GM19193 (cell line): ENCODE results near the gene AFAP1.

Experiments
- POLR2A ChIP-seq: IDR thresholded peaks from 4 replicates; pipeline ENCODE4 v1.6.1; 2011; ENCODE audit not compliant: insufficient read depth, insufficient read length; ENCODE audit errors: extremely low read depth

The AFAP1 gene

DNA sequence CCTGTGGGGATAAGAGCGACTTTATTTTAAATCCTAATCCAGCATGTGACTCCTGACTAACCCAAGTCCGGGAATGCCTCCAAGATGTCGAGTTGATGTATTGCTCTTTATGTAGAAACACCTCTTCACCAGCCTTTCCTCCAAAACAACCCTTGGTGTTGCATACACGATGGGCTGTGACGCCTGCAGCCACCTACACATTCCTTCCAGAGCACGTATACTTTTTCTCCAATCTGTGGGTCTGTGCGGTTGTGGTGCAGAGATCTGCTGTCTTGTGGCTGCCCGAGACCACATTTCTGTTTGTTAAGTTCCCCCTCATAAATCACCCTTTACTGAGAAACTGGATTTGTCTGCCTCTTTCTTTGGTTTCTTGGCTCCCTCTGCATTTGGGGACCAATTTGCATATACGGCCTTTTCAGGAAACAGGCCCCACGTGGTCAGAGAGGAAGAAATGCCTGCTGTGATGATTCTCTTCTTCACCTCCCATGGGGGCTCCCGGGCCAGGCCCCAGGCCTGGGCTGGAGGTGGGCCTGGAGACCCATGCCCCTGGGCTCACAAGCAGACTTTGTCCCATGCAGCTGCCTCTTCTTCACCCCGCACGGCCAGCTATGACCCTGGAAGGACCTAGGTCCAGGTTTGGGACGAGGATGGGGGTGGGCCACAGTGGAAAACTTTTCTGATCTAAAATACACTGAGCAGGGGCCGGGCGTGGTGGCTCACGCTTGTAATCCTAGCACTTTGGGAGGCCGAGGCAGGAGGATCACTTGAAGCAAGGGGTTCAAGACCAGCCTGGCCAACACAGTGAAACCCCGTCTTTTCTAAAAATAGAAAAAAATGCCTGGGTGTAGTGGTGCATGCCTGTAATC is 21.4 kb upstream of the AFAP1 start:
- no peak for TF ChIP-seq POLR2A

DNA sequence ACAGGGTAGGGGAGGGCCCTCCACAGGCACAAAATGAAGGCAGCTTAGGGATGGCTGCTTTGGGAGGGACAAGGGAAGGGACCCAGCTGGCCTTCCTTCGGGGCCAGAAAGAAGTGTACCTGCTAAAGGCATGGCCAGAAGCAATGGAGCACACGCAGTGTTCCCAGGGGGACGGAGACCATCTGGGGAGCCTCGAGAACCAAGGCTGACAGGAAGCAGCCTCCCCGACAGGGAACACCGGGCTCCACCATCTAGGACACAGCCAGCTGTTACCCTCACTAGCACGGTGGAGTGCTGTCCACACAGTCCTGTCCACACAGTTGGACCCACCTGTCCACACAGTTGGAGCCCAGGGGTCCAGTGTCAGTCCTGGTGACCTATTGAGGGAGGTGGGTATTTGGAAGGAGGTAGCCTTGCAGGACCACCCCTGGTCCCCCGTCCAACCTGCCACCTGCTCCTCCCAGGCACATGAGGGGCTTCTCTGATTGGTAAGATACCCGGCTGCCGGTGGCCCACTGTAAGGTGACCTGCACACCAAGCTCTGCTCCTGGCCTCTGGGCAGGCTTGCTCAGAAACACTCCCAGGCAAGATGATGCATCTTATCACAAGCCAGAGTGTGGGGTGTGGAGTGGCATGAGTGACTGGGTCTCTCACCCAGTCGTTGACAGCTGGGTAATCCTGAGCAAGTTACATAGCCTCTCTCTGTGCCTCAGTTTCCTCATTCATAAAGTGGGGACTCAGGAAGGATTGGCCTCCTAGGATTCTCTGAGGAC is 20.5 kb upstream of the AFAP1 start:
- TF ChIP-seq POLR2A: no peak

DNA sequence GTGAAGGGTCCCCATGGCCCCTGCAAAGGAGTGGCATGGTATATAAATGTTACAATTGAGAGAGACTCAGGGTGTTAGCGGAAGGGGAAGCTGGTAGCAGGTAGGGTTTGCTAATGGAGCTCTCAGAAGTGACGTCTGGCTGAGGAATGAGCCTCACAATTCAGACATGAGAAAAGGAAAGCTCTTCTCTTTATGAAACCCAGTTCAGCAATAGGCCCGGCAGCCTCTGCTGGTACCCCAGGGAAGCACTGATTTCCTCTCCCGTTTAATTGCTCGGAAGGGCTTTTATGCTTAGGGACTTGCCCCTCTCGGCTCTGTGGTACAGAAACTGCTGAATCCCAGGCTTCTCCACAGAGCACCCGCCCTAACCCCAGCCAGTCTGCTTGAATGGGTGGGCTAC is 19.4 kb upstream of the AFAP1 start:
- TF ChIP-seq POLR2A: no peak

DNA sequence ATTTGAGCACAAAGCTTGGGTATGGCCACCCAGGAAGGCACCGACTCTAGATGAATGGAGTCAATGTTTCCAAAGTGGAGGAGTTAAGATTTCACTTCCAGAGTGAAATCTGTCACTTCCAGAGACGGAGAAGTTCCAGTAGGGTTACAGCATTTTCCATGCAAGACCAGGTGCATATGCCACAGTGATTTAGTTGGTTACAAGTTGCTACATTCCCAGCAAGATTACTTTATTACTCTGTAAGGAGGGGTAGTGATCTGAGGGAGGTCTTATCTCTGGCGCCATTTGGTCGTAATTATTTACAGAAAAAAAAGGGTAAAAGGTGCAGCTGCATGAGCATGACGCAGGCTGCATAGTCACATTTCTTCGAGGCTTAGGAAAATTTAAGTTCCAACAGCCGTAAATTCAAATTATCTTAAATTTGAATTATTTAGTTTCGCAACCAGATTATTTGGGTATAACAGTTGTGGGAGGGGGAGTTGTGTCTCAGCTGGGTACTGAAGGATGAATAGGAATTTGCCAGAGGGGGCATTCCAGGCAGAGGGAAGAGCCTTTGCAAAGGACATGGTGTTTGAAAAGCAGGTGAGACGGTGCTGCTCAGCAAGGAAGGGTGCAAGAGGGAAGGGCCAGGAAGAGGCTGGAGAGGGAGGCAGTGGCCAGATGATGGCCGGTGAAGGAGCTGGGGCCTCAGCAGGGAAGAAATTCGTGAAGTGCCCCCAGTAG is 17.4 kb upstream of the AFAP1 start:
- TF ChIP-seq POLR2A: no peak

DNA sequence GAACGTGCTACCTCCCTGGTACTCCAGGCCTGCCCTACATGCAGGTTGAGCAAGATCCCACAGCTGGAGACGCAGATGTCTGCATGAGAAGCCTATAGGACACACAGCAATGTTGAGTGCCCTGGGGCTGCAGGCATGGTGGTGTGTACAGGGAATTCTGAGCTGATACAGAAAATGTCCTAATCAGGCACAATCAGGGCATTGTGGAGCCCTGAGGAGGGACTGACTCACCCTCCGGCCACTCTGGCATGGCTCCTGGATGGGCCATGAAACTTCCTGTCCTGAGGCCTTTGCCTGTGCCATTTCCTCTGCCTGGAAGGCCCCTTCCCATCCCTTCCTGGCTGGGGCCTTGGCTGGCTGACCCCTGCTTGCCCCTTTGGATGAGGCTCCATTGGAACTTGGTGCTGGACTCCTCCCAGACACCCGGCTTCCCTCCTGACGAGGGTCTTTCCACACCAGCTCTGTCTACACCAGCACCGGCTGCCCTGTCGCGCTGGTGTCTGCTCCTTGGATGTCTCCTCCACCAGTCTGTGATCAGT is 16.7 kb upstream of the AFAP1 start:
- no peak for TF ChIP-seq POLR2A

DNA sequence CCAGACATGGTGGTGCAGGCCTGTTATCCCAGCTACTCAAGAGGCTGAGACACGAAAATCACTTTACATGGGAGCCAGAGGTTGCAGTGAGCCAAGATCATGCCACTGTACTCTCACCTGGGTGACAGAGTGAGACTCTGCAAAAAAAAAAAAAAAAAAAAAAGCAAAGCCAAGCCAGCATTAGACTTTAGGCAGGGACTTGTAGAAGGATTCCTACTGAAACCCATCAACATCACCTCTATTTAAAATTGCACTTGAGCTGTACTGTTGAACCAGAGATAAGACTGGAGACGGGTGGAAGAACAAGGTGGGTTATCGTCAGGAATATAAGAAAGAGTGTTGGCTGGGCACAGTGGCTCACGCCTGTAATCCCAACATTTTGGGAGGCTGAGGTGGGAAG is 15.7 kb upstream of the AFAP1 start:
- TF ChIP-seq POLR2A: no peak

DNA sequence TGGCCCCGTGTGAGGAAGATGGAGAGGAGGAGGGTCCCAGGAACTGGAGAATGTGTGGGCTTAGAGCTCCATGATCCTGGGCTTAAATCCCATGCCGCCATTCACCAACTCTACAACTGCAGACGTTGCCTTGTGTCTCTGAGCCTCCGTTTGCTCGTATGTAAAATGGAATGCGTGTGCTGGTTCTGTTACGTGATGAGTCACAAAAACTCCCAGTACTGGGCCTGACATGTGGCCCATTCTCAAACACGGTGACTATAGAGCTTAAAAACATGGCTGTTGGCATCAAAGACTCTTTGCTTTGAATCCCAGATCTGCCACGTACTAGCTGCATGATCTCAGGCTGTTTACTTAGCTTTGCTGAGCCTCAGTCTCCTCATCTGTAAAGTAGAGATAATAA is 13.0 kb upstream of the AFAP1 start:
- no peak for TF ChIP-seq POLR2A

DNA sequence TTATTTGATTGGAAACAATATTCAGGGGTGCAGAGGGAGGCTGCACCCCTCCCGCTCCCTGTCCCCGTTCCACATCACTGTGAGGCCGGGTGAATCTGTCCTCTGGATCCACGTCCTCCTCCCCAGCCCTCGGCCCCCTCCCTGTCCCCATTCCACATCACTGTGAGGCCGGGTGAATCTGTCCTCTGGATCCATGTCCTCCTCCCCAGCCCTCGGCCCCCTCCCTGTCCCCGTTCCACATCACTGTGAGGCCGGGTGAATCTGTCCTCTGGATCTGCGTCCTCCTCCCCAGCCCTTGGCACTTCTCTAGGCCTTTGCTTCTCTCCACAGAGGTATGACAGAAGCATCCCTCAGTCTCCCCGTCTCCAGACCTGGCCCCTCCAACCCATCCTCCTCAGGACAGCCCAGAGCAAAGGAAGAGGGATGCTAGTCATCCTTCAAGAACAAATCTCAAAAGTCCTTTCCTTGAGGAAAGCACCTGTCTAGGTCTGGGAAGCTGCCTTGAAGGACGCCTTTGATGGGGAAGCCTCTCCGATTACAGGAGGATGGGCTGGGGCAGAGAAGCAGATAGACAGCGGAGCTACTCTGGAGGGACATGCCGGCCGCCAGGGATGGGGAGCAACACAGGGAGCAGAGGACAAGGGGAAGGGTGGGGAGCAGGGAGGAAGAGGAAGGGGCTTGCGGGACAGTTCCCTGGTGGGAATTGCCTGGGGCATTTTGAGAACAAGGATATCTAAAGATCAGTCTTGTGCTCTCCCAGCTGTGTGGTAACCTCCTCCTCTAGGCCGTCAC is 10.8 kb upstream of the AFAP1 start:
- TF ChIP-seq POLR2A: no peak

DNA sequence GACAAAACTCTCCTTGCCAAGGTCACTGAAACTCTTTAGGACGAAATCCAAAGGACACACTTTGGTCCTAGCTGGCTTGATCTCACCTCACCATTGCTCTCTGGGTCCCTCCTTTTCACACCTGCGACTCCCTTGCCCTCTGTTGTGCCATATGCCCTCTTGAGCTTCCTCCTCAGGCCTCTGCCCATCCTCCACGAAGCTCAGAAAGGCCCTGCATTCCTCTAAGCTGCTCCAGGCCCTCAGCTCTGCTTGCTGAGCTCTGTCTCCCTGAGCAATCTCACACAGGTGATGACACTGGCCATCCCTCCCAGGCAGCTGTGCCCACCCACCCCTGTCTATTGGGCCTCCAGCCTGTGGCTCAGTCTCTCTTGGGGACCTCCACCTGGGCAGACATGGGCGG is 10.1 kb upstream of the AFAP1 start:
- no peak for TF ChIP-seq POLR2A

DNA sequence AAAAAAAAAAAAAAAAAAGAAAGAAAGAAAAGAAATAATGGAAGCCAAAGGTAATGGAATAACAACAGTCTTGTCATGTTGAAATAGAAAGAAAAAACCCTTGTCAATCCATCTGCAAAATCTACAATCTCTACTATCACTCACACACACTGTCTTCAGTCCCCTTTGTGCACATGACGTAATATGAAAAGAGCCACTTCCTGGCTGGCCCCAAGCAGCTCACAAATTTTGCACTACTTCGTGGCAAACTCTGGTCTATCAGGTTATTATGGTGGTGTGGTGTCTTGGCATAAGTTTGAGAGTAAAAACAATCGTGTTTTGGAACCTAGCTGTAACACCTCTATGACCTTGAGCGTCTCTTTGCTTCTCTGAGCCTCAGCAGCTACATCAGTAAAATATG is 8.3 kb upstream of the AFAP1 start:
- TF ChIP-seq POLR2A: no peak

DNA sequence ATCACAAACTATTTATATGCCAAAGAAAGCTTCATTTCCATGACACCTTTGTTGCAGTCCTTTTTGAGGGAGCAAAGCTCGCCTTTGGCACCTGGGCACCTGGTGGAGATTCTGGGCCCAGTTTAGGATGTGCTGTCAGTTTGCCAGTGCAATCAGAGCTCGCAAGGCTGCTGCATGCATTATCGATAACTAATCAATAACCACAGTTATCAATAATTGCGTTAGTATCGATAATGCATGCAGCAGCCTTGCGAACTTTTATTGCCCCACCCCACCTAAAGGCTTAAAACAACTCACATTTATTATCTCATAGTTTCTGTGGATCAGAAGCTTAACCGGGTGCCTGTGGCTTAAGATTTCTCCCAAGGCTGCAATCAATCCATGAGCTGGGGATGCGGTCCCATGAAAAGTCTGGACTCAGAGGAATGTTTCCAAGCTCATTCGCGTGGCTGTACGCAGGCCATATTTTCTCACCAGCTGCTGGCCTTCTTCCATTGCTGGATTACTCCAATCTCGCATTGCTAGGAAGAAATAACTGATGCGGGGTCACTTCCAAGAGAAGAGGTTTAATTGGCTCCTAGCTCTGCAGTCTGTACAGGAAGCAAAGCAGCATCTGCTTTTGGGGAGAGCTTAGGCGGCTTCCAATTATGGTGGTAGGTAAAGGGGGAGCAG is 6.2 kb upstream of the AFAP1 start:
- TF ChIP-seq POLR2A: no peak

DNA sequence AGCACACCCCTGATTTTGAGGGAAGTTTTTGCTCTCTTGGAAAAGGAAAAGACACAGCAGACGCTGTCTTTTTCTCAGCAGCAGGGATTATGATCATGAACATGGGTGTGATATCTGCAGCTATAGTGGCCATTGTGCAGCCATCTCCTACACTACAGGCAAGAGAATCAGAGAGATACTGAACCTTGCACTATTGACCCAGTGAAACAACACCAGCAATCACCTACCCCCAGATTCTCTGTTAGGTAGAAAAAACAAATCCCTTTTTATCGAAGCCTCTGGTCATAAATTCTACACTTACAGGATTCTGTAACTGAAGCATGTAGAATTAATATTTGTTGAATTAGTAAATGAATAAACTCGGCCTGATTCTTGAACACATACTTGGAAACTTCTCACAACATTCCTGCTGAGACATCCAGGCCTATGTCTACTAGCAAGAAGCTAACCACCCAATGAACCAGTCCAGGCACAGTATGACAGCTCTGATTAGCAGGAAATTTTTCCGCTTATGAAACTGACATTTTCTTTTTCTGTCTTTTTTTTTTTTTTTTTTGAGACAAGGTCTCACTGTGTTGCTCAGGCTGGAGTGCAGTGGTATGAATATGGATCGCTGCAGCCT is 5.0 kb upstream of the AFAP1 start:
- TF ChIP-seq POLR2A: no peak

DNA sequence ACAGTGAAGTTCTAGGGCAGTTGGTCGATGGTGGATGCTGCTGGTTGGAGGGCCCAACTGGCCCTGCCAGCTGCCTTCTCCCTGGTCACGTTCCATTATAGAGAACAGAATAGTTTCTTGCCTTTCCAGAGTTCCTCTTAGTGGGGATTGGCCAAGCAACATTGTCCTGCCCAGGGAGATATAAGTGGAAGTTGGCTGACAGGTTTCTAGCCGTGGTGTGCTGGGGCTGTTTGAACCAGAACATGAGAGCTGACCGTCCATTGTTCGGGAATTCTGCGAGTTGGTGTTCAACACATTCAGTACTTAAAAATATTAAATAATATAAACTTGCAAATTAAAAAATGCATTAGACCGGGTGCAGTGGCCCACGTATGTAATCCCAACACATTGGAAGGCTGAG is 3.5 kb upstream of the AFAP1 start:
- no peak for TF ChIP-seq POLR2A
